ENCODE measurements around the gene LETMD1.

- TF ChIP-seq CTCF (conservative IDR thresholded peaks at IDR 0.05; ENCODE audit: low read length) (no peak), EZH2phosphoT487 (IDR thresholded peaks at IDR 0.05; ENCODE audit: borderline replicate concordance, low read depth, low read length) (no peak)
These were observed 39.6 kb upstream of the LETMD1 start for GRCh38 chr12:51008329-51009055.
